ENCODE measurements around the gene THAP7.

- TF ChIP-seq CTCF (IDR thresholded peaks at IDR 0.05): no peak
- TF ChIP-seq POLR2A (IDR thresholded peaks at IDR 0.05): no peak
- no peak for TF ChIP-seq EP300 (IDR thresholded peaks at IDR 0.05)
Observed at GRCh38 chr22:21022955-21023614, 21.2 kb upstream of the THAP7 start.

All from suprapubic skin (tissue), 3 donors.